Activated CD8-positive, alpha-beta memory T cell treated with anti-CD3 and anti-CD28 coated beads, Interleukin-2, amount 10 ng/mL, durations not matched to agents 7 days and 5 days (primary cell): ENCODE data around the gene HELZ. TPM values are rescaled to one million over a fixed set of nuclear protein-coding genes. Genes with fewer than 3 reads are reported as not detected.
"Not testable (repeated sequence)": the region's sequence is repeated elsewhere in the genome, so short reads cannot be mapped to it uniquely, and the experiment has no call there.

Experiments used
- ATAC-seq: fragments of 150-1000 bp; cut with Tn5 transposase; one replicate; pipeline ENCODE4 v1.10.0; 2021; ENCODE audit warnings: moderate library complexity
- CTCF ChIA-PET: fragments of 350-600 bp; sonication (Branson Sonifier 250); formaldehyde crosslinking; loops from one replicate; lab custom pipeline; 2021; ENCODE audit warnings: antibody characterized with exemption; lab: Charles Lee
- DNase-seq: peaks from one replicate; pipeline ENCODE4 v3.0.0-alpha.2; 2020
- H3K27ac Mint-ChIP-seq: one replicate; pipeline ENCODE4 v1.8.0; 2021; ENCODE audit warnings: mild to moderate bottlenecking, mixed read lengths
- H3K27me3 Mint-ChIP-seq: one replicate; pipeline ENCODE4 v1.8.0; 2021; ENCODE audit warnings: mixed read lengths
- H3K36me3 Mint-ChIP-seq: one replicate; pipeline ENCODE4 v1.8.0; 2021; ENCODE audit warnings: mild to moderate bottlenecking, mixed read lengths
- H3K4me1 Mint-ChIP-seq: one replicate; pipeline ENCODE4 v1.8.0; 2021; ENCODE audit warnings: mixed read lengths
- H3K4me3 Mint-ChIP-seq: one replicate; pipeline ENCODE4 v1.8.0; 2021; ENCODE audit warnings: mild to moderate bottlenecking, moderate library complexity, mixed read lengths
- H3K9me3 Mint-ChIP-seq: one replicate; pipeline ENCODE4 v1.8.0; 2022; ENCODE audit warnings: low read depth, mixed read lengths
- total RNA-seq, 2 experiments: library from RNA; stranded (reverse); gene quantifications; one replicate each; pipeline ENCODE4 v1.2.3, GENCODE V29; 2021

HELZ gene
- total RNA-seq, 2 experiments from 2014 or later: 77.5 to 102 TPM

DNA sequence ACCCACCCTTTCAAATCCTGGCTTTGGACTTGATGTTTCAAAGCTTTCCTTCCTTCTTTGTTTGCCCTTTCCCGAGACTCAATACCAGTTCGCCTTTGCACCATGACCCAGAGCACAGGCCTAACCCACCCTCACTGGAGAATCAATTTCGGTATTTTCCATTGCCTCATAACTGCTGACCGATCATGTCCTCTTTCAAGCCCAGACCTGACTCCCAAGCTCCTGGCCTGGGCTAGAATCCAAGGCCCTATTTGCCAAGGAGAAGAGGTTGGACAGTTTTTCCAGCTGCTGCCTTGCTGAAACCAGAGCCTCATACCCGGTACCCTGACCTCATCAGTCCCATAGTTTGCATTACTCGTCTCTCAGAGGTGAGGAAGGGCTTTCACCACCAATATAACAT, 35.3 kb upstream of the HELZ start:
- Mint-ChIP-seq H3K27me3 (no peaks in the 10 kb centered on the region), H3K27ac (no peak overlapping the region), H3K36me3 (no peaks in the 10 kb centered on the region), H3K9me3 (no peaks in the 10 kb centered on the region), H3K4me3 (no peak overlapping the region), H3K4me1 (no peaks in the 10 kb centered on the region)
- DNase-seq (no peak), ATAC-seq (no peak)
- CTCF ChIA-PET: interaction anchor here (5.7 kb wide), 1 partner anchor 12 kb away, joined by 31 read pairs; no protein-coding TSS in a partner anchor

DNA sequence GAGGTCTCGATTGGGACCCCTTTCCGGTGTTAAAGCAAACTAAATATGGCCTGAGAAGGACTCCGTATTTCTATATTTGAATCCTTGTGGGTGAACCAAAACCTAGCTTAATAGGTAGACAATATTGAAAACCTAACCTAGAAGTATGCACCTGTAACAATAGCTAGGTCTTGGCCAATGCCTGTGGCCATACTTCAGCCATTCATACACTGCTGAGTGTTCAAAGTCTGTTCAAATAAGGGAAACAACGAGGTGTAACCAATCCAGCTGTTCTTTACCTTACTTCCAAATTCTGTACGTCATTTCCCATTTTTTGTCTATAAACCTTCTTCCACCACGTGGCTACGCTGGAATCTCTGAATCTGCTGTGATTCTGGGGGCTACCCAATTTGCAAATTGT, 34.1 kb upstream of the HELZ start:
- ATAC-seq: no peak
- Mint-ChIP-seq H3K9me3 (no peaks in the 10 kb centered on the region), H3K36me3 (no peaks in the 10 kb centered on the region), H3K27ac (no peak overlapping the region), H3K4me1 (no peaks in the 10 kb centered on the region), H3K4me3 (no peak overlapping the region), H3K27me3 (no peaks in the 10 kb centered on the region)
- CTCF ChIA-PET: interaction anchor here (5.7 kb wide), 1 partner anchor 14 kb away, joined by 31 read pairs; no protein-coding TSS in a partner anchor
- DNase-seq: no peak

DNA sequence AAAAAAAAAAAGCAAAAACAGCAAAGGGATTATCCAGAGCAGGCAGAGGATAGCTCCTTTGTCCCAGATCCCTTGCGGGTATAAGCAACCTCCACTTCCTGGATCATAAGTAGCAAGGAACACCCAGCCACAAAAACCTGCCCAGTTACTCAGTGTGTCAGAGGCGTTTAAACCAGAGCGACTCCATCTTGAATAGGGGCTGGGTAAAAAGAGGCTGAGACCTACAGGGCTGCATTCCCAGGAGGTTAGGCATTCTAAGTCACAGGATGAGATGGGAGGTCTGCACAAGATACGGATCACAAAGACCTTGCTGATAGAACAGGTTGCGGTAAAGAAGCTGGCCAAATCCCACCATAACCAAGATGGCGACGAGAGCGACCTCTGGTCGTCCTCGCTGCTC, 33.4 kb upstream of the HELZ start:
- no peak for ATAC-seq
- H3K27me3 Mint-ChIP-seq: no peaks in the 10 kb centered on the region
- no peak for DNase-seq
- CTCF ChIA-PET: interaction anchor here (0.5 kb wide), 1 partner anchor 77 kb away, joined by 3 read pairs; no protein-coding TSS in a partner anchor
- no peak overlapping the region for H3K4me3 Mint-ChIP-seq
- H3K36me3 Mint-ChIP-seq: no peaks in the 10 kb centered on the region
- H3K4me1 Mint-ChIP-seq: no peaks in the 10 kb centered on the region
- H3K9me3 Mint-ChIP-seq: no peaks in the 10 kb centered on the region
- H3K27ac Mint-ChIP-seq: no peak overlapping the region

DNA sequence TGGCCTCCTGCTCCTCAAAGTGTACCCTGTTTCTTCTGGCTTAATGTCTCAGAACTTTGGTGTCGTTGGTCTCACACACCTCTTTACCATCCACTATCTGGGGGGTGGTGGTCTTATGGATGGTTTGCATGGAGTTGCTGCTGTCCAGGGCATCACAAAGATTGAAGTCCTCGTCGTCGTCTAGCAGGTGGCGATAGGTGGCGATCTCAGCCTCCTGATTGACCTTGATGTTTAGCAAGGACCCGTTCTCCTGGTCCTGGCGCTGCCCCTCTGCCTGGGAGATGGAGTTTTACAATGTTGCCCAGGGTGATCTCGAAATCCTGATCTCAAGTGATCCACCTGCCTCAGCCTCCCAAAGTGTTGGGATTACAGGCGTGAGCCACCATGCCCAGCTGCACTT, 31.1 kb upstream of the HELZ start:
- CTCF ChIA-PET: no interaction called here
- no peak overlapping the region for H3K4me3 Mint-ChIP-seq
- H3K9me3 Mint-ChIP-seq: no peaks in the 10 kb centered on the region
- DNase-seq: no peak
- no peaks in the 10 kb centered on the region for H3K4me1 Mint-ChIP-seq
- no peaks in the 10 kb centered on the region for H3K27me3 Mint-ChIP-seq
- no peak for ATAC-seq
- H3K36me3 Mint-ChIP-seq: no peaks in the 10 kb centered on the region
- no peak overlapping the region for H3K27ac Mint-ChIP-seq

DNA sequence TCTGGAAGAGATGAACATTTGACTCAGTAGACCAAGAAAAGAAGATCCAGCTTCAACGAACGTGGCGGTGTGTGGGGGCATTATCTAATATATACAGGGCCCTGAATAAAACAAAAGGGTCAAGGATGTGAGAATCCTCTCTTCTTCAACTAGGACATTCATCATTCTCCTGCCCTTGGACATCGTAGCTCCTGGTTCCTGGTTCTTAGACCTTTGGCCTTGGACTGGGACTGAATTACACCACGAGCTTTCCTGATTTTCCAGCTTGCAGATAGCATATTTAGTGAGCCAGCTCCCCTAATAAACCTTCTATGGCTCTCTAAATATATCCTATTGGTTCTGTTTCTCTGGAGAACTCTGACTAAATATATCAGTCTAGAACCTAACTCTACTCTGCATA, 29.5 kb upstream of the HELZ start:
- no peak overlapping the region for H3K27ac Mint-ChIP-seq
- no peaks in the 10 kb centered on the region for H3K36me3 Mint-ChIP-seq
- no peaks in the 10 kb centered on the region for H3K9me3 Mint-ChIP-seq
- H3K27me3 Mint-ChIP-seq: no peaks in the 10 kb centered on the region
- DNase-seq (no peak), ATAC-seq (no peak)
- no peaks in the 10 kb centered on the region for H3K4me1 Mint-ChIP-seq
- no peak overlapping the region for H3K4me3 Mint-ChIP-seq
- CTCF ChIA-PET: interaction anchor here (0.6 to 1.2 kb wide), 3 partner anchors 16 to 584 kb away, joined by 3 read pairs; no protein-coding TSS in a partner anchor

DNA sequence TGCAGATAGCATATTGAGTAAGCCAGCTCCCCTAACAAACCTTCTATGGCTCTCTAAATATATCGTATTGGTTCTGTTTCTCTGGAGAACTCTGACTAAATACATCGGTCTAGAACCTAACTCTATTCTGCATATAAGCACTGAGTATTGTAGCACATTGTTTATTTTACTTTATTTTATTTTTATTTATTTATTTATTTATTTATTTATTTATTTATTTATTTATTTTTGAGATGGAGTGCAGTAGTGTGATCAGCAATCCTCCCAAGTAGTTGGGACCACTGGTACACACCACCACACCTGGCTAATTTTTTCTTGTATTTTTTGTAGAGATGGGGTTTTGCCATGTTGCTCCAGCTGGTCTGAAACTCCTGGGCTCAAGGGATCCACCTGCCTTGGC, 28.9 kb upstream of the HELZ start:
- Mint-ChIP-seq H3K27ac (no peak overlapping the region), H3K27me3 (no peaks in the 10 kb centered on the region), H3K4me3 (no peak overlapping the region), H3K4me1 (no peaks in the 10 kb centered on the region), H3K9me3 (no peaks in the 10 kb centered on the region), H3K36me3 (no peaks in the 10 kb centered on the region)
- ATAC-seq (no peak), DNase-seq (no peak)
- CTCF ChIA-PET: interaction anchor here (0.6 to 2.2 kb wide), 5 partner anchors 11 to 584 kb away, joined by 3 to 9 read pairs (median 3); no protein-coding TSS in a partner anchor

DNA sequence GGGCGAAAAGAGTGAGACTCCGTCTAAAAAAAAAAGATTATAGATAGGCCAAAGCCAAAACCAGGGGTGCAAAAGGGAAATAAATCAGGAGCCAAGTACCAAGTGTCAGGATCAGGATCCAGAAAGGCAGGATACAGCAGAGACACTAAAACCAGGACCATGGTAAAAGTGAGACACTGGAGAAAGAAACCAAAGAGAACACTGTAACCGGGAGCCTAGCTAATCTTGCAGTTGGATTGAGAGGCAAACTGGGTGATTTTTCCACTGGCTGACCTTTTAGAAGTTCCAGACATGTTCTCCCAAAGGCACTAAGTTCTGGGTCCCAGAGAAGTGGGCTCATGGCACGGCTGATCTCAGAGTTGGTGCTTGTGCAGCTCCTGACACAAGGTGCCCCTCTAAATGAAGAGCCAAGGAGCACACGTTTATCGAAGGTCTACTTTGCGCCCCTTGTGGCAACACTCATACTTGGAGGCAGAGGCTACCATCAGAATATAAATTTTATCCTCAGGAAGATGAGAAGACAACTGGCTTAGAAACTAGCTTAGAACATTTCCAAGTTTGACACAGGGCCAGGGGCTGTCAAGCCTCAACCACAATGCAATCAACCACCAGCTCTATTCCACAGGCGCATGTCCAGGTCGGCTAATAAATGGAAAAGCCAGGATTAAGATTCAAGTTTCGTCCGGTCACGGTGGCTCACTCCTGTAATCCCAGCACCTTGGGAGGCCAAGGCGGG, 27.5 kb upstream of the HELZ start:
- Mint-ChIP-seq H3K36me3 (no peaks in the 10 kb centered on the region), H3K4me1 (no peaks in the 10 kb centered on the region), H3K27ac (no peak overlapping the region), H3K4me3 (no peak overlapping the region), H3K9me3 (no peaks in the 10 kb centered on the region), H3K27me3 (no peaks in the 10 kb centered on the region)
- CTCF ChIA-PET: interaction anchor here (0.7 to 2.2 kb wide), 10 partner anchors 9 to 110 kb away, joined by 3 to 9 read pairs (median 4); no protein-coding TSS in a partner anchor
- ATAC-seq (peak; percentile 36), DNase-seq (no peak)

DNA sequence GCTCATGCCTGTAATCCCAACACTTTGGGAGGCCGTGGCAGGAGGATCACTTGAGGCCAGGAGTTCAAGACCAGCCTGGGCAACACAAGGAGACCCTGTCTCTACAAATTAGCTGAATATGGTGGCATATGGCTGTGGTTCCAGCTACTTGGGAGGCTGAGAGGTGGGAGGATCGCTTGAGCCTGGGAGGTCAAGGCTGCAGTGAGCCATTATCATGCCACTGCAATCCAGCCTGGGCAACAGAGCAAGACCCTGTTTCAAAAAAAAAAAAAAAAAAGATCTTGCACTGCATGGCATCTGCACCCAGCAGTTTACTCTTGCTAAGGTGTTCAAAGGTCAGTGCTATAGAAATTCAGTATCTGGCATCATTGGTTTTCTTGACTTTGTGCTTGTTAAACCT, 26.2 kb upstream of the HELZ start:
- CTCF ChIA-PET: interaction anchor here (1.0 kb wide), 1 partner anchor 9 kb away, joined by 3 read pairs; no protein-coding TSS in a partner anchor

DNA sequence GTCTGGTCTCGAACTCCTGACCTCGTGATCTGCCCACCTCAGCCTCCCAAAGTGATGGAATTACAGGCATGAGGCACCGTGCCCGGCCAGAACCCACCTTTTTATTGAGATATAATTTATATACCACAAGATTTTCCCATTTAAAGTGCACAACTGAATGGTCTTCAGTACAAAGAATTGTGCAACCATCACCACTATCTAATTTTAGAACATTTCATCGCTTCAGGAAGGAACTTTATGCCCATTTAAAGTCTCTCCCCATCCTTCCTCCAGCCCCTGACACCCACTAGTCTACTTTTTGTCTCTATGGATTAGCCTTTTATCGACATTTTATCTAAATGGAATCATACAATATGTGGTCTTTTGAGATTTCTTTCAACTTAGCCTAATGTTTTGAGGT, 25.4 kb upstream of the HELZ start:
- no peak overlapping the region for H3K27ac Mint-ChIP-seq
- no peak overlapping the region for H3K4me3 Mint-ChIP-seq
- no peak for ATAC-seq
- CTCF ChIA-PET: no interaction called here
- no peak for DNase-seq
- no peaks in the 10 kb centered on the region for H3K36me3 Mint-ChIP-seq
- no peaks in the 10 kb centered on the region for H3K27me3 Mint-ChIP-seq
- H3K9me3 Mint-ChIP-seq: no peaks in the 10 kb centered on the region
- no peaks in the 10 kb centered on the region for H3K4me1 Mint-ChIP-seq

More for the DNA sequence above, 26.2 kb upstream of the HELZ start:
- not testable (repeated sequence) for H3K4me1 Mint-ChIP-seq, ATAC-seq, DNase-seq, H3K4me3 Mint-ChIP-seq, H3K27me3 Mint-ChIP-seq, H3K9me3 Mint-ChIP-seq, H3K36me3 Mint-ChIP-seq, H3K27ac Mint-ChIP-seq

DNA sequence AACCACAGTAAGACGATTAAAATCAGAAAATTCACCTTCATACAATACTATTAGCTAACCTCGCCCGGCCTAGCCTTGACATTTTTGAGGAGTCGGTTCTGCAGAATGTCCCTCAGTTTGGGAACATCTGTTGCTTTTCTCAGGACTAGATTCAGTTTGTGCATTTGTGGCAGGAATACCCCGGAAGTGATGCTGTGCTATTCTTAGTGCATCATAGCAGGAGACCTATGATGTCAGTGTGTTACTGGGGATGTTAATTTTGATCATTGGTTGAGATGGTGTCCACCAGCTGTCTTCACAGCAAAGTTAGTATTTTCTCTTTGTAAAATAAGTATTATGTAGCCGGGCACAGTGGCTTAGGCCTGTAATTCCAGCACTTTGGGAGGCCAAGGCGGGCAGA, 21.5 kb upstream of the HELZ start:
- no peaks in the 10 kb centered on the region for H3K27me3 Mint-ChIP-seq
- H3K27ac Mint-ChIP-seq: no peak overlapping the region
- CTCF ChIA-PET: interaction anchor here (1.6 kb wide), 1 partner anchor 10 kb away, joined by 3 read pairs; no protein-coding TSS in a partner anchor
- ATAC-seq: no peak
- no peak overlapping the region for H3K4me3 Mint-ChIP-seq
- peaks cover 1% of the 10 kb centered on the region for H3K4me1 Mint-ChIP-seq
- no peaks in the 10 kb centered on the region for H3K36me3 Mint-ChIP-seq
- no peak for DNase-seq
- no peaks in the 10 kb centered on the region for H3K9me3 Mint-ChIP-seq

DNA sequence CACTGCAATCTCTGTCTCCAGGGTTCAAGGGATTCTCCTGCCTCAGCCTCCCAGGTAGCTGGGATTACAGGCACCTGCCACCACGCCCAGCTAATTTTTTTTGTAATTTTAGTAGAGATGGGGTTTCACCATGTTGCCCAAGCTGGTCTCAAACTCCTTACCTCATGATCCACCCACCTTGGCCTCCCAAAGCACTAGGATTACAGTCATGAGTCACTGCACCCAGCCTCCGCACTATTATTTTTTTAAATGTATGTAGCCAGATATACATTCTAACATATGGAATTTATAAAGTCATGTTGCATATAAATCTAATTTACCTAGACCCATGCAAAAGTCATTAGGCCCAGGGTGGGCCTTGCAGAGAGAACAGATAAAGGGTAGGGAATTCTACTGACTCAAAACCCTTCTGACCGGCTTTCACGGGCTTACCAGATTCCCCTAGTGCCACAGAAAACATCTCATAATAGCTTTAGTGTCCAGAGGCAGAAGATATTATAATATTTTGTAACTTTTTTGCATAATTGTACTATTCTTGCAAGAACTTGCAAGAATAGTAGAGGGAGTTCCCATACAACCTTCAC, 20.5 kb upstream of the HELZ start:
- Mint-ChIP-seq H3K4me3 (no peak overlapping the region), H3K27me3 (no peaks in the 10 kb centered on the region), H3K9me3 (no peaks in the 10 kb centered on the region), H3K27ac (no peak overlapping the region), H3K36me3 (peaks cover under 1% of the 10 kb centered on the region), H3K4me1 (peaks cover 2% of the 10 kb centered on the region)
- DNase-seq (no peak), ATAC-seq (no peak)
- CTCF ChIA-PET: interaction anchor here (1.6 kb wide), 1 partner anchor 9 kb away, joined by 3 read pairs; no protein-coding TSS in a partner anchor

DNA sequence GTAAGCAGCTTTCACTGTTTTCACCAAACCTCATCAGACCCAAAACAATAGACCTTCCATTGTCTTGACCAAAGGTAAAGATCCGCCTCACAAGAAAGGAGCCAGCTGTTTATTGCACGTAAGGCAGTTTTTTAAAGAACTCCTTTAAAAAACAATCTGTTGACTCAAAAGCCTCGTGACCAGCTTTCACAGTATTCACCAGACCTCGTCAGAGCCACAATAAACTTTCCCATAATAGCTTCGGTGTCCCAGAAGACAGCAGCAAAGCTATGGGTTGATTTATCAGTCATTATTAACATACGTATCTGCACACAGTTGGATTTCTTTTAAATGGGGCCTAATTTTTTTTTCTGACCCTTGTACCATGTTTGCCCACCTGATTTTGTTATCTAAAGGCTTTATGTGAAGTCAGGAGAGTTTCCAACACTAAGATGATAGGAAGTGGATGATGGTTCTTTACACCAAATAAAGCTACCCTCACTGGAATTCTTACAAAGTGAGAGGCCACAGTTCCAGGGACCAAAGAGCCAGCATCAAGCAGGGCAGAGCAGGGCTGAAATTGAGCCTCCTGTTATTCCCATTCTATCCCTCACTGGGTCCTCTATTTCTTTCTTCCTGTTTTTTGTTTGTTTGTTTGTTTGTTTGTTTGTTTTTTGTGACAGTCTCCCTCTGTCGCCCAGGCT, 17.6 kb upstream of the HELZ start:
- ATAC-seq (no peak), DNase-seq (no peak)
- Mint-ChIP-seq H3K4me1 (peaks cover 30% of the 10 kb centered on the region), H3K36me3 (peaks cover 9% of the 10 kb centered on the region), H3K27ac (no peak overlapping the region), H3K27me3 (no peaks in the 10 kb centered on the region), H3K9me3 (no peaks in the 10 kb centered on the region), H3K4me3 (no peak overlapping the region)
- CTCF ChIA-PET: interaction anchor here (1.1 to 2.1 kb wide), 4 partner anchors 9 to 29 kb away, joined by 3 to 9 read pairs (median 4); partner anchors contain the start of gene HELZ
